NCI-H748 (cell line): ENCODE results near the gene SERPINA9.

Source experiments
- DNase-seq: peaks from one replicate; lab custom pipeline; 2025; ENCODE audit not compliant: unreplicated experiment; lab: John Stamatoyannopoulos, UW

The SERPINA9 gene

GRCh38 chr14:94462763-94463572 is 13.0 kb downstream of the SERPINA9 start:
- no peak for DNase-seq

GRCh38 chr14:94462219-94462551 is 13.8 kb downstream of the SERPINA9 start:
- DNase-seq: no peak

GRCh38 chr14:94461526-94462218 is 14.3 kb downstream of the SERPINA9 start:
- no peak for DNase-seq

- no peak for DNase-seq
Observed at GRCh38 chr14:94460631-94461416, 15.2 kb downstream of the SERPINA9 start.

- DNase-seq: no peak
Observed at GRCh38 chr14:94458558-94459205, 17.3 kb downstream of the SERPINA9 start.

GRCh38 chr14:94458096-94458495 is 17.9 kb downstream of the SERPINA9 start:
- DNase-seq: no peak

GRCh38 chr14:94455928-94456327 is 20.1 kb downstream of the SERPINA9 start:
- no peak for DNase-seq

- no peak for DNase-seq
Observed at GRCh38 chr14:94451826-94452225, 24.2 kb downstream of the SERPINA9 start.

- no peak for DNase-seq
Observed at GRCh38 chr14:94451091-94451771, 24.8 kb downstream of the SERPINA9 start.

GRCh38 chr14:94450722-94451090 is 25.3 kb downstream of the SERPINA9 start:
- DNase-seq: no peak

GRCh38 chr14:94449930-94450329 is 26.1 kb downstream of the SERPINA9 start:
- DNase-seq: no peak

GRCh38 chr14:94448071-94448808 is 27.8 kb downstream of the SERPINA9 start:
- DNase-seq: no peak

GRCh38 chr14:94447206-94447605 is 28.8 kb downstream of the SERPINA9 start:
- no peak for DNase-seq

- no peak for DNase-seq
Observed at GRCh38 chr14:94446126-94446525, 29.9 kb downstream of the SERPINA9 start.

- no peak for DNase-seq
Observed at GRCh38 chr14:94445003-94445402, 31.0 kb downstream of the SERPINA9 start.

- no peak for DNase-seq
Observed at GRCh38 chr14:94441531-94442205, 34.3 kb downstream of the SERPINA9 start.

- DNase-seq: no peak
Observed at GRCh38 chr14:94441130-94441529, 34.9 kb downstream of the SERPINA9 start.

- no peak for DNase-seq
Observed at GRCh38 chr14:94439453-94440057, 36.4 kb downstream of the SERPINA9 start.

- no peak for DNase-seq
Observed at GRCh38 chr14:94428610-94429009, 47.4 kb downstream of the SERPINA9 start.
